ENCODE data around the gene LIPE. TPM values are rescaled to one million over a fixed set of nuclear protein-coding genes. Genes with fewer than 3 reads are reported as not detected.

The LIPE gene
- total and polyA plus RNA-seq, 4 donors: 3.6 to 7.7 (median 4.5) TPM

- no peaks in the 10 kb centered on the region for H3K9me3 ChIP-seq (ENCODE audit: control insufficient read depth in 4 of 4, insufficient read depth in 3 of 4, low read length in 3 of 4)
- TF ChIP-seq CTCF (IDR thresholded peaks at IDR 0.05; ENCODE audit: control extremely low read depth, extremely low read depth): no peak
- peaks cover 8 to 37% (median 10%) of the 10 kb centered on the region in 4 donors for H3K36me3 ChIP-seq (ENCODE audit: control insufficient read depth in 4 of 4, insufficient read depth in 4 of 4, low read length in 4 of 4)
- no peak overlapping the region for H3K4me3 ChIP-seq
- no peaks in the 10 kb centered on the region for H3K27me3 ChIP-seq (ENCODE audit: control insufficient read depth in 3 of 3, insufficient read depth in 3 of 3, low read length in 2 of 3)
- H3K9ac ChIP-seq (ENCODE audit: insufficient read depth in 1 of 2, low read length in 2 of 2): no peak overlapping the region
- ATAC-seq (ENCODE audit: insufficient read depth, low FRiP score): no peak
- no peaks in the 10 kb centered on the region for H3K4me1 ChIP-seq (ENCODE audit: control insufficient read depth in 5 of 5, insufficient read depth in 5 of 5, low read length in 5 of 5)
- H3K27ac ChIP-seq (ENCODE audit: low read depth in 1 of 2, low read length in 1 of 2): no peak overlapping the region
- DNase-seq: no peak
- 96 to 97% methylated on average over 15 of the region's 15 CpGs for WGBS, 2 donors
Observed at GRCh38 chr19:42356686-42357085, 70.5 kb downstream of the LIPE start.

GRCh38 chr19:42355896-42356295, 71.3 kb downstream of the LIPE start:
- H3K27ac ChIP-seq (ENCODE audit: low read depth in 1 of 2, low read length in 1 of 2): no peak overlapping the region
- no peak for TF ChIP-seq CTCF (IDR thresholded peaks at IDR 0.05; ENCODE audit: control extremely low read depth, extremely low read depth)
- H3K4me1 ChIP-seq (ENCODE audit: control insufficient read depth in 5 of 5, insufficient read depth in 5 of 5, low read length in 5 of 5): no peaks in the 10 kb centered on the region
- H3K9ac ChIP-seq (ENCODE audit: insufficient read depth in 1 of 2, low read length in 2 of 2): no peak overlapping the region
- no peaks in the 10 kb centered on the region for H3K27me3 ChIP-seq (ENCODE audit: control insufficient read depth in 3 of 3, insufficient read depth in 3 of 3, low read length in 2 of 3)
- ATAC-seq (ENCODE audit: insufficient read depth, low FRiP score) (no peak), DNase-seq (no peak)
- no peaks in the 10 kb centered on the region for H3K9me3 ChIP-seq (ENCODE audit: control insufficient read depth in 4 of 4, insufficient read depth in 3 of 4, low read length in 3 of 4)
- no peak overlapping the region for H3K4me3 ChIP-seq
- 94 to 99% methylated on average over 8 to 12 of the region's 12 CpGs for WGBS, 2 donors
- peaks cover 8 to 38% (median 12%) of the 10 kb centered on the region in 4 donors for H3K36me3 ChIP-seq (ENCODE audit: control insufficient read depth in 4 of 4, insufficient read depth in 4 of 4, low read length in 4 of 4)

GRCh38 chr19:42353341-42354015, 73.7 kb downstream of the LIPE start:
- DNase-seq: no peak
- H3K9me3 ChIP-seq (ENCODE audit: control insufficient read depth in 4 of 4, insufficient read depth in 3 of 4, low read length in 3 of 4): no peaks in the 10 kb centered on the region
- no peaks in the 10 kb centered on the region for H3K27me3 ChIP-seq (ENCODE audit: control insufficient read depth in 3 of 3, insufficient read depth in 3 of 3, low read length in 2 of 3)
- no peak for TF ChIP-seq CTCF (IDR thresholded peaks at IDR 0.05; ENCODE audit: control extremely low read depth, extremely low read depth)
- H3K9ac ChIP-seq (ENCODE audit: insufficient read depth in 1 of 2, low read length in 2 of 2): no peak overlapping the region
- H3K4me3 ChIP-seq: no peak overlapping the region
- H3K27ac ChIP-seq (ENCODE audit: low read depth in 1 of 2, low read length in 1 of 2): no peak overlapping the region
- WGBS, 2 donors: 95 to 98% methylated on average over 27 to 29 of the region's 29 CpGs
- no peaks in the 10 kb centered on the region for H3K4me1 ChIP-seq (ENCODE audit: control insufficient read depth in 5 of 5, insufficient read depth in 5 of 5, low read length in 5 of 5)
- no peak for ATAC-seq (ENCODE audit: insufficient read depth, low FRiP score)
- H3K36me3 ChIP-seq (ENCODE audit: control insufficient read depth in 4 of 4, insufficient read depth in 4 of 4, low read length in 4 of 4): peaks cover 5 to 35% (median 18%) of the 10 kb centered on the region in 4 donors
